HG03175 (cell line): Measurements from ENCODE around the gene IL24.
"Not testable (repeated sequence)": the region's sequence is repeated elsewhere in the genome, so short reads cannot be mapped to it uniquely, and the experiment has no call there.

Experiments used
- ATAC-seq: cut with Tn5 transposase; IDR thresholded peaks from one replicate; pipeline ENCODE4 v1.9.1; 2021; ENCODE audit warnings: mild to moderate bottlenecking, moderate library complexity; ENCODE audit not compliant: unreplicated experiment

The IL24 gene

GRCh38 chr1:206923961-206924557, 26.8 kb downstream of the IL24 start:
- ATAC-seq = not testable (repeated sequence)

DNA sequence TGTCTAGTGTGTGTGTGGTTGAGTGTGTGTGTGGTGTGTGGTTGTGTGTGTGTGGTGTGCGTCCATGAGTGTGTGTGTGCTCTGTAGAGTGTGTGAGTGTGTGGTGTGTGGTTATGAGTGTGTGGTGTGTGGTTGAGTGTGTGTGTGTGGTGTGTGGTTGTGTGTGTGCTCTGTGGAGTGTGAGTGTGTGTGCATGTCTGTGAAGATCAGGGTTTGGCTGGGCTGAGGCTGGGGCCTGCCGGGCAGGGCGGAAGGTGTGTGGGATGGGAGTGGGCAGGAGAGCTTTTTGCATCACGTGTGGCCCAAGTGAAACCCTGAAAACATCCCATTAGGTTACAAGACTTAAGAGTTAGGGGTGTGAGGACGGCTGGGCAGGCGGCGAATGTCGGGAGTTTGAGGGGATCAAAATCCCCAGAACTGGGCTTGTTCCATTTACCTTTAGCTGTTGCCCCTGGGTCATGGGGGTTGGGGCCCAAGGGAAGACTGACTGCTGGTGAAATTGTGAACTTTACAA, 27.4 kb downstream of the IL24 start:
- ATAC-seq = peak; percentile 19

DNA sequence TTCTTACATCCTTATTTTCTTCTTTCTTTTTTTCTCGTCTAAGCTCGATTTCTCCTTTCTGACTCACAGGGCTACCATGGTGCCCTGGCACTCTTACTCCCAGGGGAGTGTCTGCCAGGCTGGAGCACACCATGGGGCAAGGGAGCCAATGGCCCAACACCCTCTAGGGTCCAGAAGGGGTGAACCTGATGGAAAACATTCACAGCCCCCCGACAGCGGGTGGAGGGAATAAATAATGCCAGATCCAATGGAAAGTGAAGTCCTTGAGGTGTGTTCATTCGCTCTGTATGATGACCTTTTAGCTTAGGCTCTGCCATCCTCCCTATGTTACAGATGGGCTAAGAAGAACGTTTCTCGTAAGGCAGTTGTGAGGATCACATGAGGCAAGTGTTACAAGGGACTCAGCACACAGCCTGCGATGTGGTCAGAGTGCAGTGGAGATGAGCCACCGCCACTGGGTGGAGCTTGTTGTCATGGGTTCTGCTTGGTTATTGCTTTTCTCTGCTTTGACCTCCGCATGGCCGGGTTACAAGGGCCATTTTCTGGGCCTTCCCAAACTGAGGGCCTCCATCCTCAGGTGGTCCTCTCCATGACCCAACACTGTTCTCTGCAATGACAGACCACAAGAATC, 28.0 kb downstream of the IL24 start:
- peak; percentile 62 for ATAC-seq

DNA sequence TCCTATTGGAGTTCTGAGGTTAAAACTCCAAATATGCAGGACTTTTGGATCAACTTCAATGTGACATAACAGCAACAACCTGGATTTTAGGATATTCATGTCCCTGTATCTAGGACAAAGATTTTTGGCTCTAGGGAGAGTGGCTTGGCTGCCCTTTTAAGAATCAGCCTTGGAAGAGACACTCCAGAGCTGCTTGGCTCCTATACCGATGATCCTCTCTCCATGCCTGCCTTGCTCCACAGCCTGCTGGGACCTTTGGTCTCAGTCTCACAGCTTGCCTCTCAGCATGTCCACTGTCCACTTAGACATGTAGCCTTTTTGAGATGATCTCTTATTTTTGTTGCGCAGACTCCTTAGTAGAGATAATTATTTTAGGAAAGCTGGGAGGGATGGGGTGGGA, 29.0 kb downstream of the IL24 start:
- no peak for ATAC-seq

- no peak for ATAC-seq
Measured at GRCh38 chr1:206929524-206929923, 32.3 kb downstream of the IL24 start.

DNA sequence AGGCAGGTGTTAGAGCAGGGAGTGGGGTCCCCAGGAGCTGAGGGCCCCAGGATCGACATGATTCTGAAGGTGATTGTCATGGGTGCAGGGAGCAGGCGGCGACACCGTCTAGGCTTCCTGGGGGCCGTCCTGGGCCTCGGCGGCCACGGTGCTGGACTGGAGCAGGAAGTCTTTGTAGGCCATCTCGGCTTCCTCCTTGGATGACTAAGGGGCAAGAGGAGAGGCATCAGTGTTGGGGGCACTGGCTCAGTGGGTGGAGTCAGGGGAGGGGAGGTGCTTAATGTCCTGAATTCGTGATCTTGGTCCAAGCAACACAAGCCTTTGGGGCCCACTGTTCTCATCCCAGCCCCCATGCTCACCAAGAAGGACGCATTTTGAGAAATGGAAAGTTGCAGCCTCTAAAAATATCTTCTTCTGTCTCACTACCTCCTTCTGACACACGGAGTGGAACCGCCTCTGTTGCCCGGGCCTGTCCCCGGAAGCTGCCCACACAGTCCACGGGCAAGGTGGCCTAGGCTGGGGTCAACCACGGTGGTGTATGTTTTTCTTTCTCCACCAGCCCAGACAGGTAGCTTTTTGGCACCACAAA, 33.1 kb downstream of the IL24 start:
- ATAC-seq = peak; percentile 80

DNA sequence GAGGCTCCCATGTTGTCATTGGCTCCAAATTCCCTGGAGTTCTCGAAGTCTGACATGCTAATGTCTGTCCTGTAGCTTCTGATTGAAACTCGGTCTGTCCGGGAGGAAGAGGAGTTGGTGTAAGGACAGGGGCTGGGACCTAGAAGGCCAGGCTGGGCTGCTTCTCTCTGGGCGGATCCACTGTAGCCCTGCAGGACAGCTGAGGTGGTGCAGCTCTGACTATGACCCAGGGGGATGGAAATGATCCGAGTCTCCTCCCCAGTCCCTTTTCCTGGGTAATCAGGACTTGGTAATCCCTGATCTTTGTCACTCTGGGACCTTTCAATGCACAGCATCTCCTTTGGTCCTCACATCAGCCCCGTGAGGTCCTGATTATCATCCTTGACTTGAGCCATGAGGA, 34.5 kb downstream of the IL24 start:
- ATAC-seq = no peak

GRCh38 chr1:206932177-206932576, 34.9 kb downstream of the IL24 start:
- ATAC-seq = no peak

DNA sequence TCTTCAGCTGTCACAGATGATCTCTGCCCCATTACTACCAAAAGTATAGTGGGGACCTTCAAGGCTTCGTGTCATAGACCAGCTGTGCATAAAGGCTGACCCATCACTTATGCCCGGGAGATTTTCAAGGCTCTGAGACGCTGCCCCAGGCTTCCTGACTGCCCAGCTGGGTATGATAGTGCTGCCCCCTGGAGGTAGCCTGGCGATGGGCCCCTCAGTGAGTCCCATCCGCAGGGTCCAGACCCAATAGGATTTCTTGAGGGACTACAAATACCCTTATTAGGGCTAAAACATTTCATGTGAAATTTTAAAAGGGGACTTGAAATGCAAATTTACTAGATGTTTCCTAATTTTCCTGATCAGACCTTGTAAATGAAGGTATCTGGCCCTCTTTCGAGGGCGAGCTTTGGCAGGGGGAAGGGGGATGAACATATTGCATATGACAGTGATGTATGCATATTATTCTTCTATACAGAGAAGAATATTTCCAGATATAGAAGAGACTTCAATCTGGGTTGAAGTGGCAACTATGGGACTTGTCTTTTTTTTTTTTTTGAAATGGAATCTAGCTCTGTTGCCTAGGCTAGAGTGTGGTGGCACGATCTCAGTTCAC, 36.2 kb downstream of the IL24 start:
- no peak for ATAC-seq

- no peak for ATAC-seq
Measured at GRCh38 chr1:206935491-206936067, 38.3 kb downstream of the IL24 start.

DNA sequence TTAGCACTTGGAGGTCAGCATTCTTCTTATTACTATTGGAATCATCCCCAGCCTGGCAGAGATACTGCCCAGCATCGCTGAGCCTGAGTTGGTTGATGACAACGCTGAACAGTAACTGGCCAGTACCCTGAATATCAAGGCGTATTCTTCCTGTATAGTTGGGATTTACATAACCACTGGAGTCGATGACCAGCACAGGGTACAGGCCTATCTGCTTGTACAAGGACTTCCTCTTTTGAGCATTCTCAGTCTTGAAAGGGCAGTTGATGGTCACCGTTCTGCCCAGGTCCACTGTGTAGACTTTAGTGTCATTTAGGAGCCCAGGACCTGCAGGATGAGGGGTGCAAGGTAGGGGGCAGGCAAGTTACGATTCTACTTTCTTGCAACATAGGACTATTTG, 40.2 kb downstream of the IL24 start:
- ATAC-seq = no peak

GRCh38 chr1:206939131-206939530, 41.9 kb downstream of the IL24 start:
- no peak for ATAC-seq

GRCh38 chr1:206939841-206940587, 42.8 kb downstream of the IL24 start:
- ATAC-seq = no peak

DNA sequence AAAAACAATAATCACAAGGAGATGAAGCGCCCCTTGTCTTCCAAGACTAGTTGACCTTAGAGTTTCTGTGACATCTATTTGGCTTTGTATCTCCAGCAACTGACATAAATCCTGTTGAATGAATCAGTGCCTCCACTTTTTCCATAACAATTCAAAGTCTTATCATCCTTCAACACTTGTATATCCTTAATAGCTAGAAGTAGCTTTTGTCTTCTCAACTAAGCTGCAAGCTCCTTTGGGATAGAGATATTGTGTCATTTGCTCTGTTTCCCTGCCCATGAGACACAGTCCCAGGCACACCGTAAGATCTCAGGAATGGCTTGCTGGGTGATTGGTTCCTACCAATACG, 43.3 kb downstream of the IL24 start:
- no peak for ATAC-seq

DNA sequence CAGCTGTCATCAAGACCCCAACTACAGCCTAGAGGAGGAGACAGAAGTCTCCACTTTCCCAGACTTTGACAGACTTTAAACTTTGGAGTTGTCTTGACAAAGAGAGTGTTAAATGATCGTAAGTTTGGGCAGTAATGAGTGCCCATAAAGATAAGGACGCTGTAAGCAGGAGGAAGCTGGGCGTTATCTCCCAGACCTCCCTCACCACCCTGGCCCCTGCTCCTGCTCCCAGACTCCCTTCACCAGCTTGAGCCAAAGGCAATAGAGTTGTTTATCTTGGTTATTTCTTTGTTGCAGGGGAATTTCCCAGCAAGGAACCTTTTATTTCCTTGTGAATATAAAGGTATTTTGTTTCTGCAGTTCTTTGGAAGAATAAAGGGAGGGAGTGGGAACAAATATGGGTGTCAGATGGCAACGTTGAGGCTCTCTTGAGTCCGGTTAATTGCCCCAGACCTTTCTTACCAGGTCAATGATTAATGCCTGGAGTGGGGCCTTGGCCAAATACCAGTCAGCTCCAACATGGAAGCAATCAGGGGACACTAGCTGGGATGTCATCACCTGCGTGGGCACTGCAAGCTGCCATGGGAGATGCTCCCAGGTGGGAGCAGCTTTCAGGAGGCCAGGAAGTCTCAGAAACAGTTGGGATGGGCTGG, 44.6 kb downstream of the IL24 start:
- no peak for ATAC-seq

DNA sequence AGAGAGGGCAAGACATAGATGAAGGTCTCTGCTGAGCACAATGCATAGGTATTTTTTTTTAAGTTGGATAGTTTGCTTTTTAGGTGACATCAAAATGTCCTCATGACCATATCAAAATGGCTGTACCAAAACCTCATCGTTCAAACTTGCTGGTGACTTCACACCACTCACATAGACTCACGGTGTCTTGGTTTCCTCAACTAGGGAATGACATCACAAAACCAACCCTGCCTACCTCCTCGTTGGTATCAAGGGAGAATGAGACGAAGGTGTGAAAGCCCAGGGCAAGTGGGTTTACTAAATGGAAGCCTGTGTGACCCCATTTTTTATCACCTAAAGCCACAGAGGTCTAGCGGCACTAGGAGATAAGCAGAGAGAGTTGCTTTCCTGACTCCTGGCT, 47.5 kb downstream of the IL24 start:
- no peak for ATAC-seq

DNA sequence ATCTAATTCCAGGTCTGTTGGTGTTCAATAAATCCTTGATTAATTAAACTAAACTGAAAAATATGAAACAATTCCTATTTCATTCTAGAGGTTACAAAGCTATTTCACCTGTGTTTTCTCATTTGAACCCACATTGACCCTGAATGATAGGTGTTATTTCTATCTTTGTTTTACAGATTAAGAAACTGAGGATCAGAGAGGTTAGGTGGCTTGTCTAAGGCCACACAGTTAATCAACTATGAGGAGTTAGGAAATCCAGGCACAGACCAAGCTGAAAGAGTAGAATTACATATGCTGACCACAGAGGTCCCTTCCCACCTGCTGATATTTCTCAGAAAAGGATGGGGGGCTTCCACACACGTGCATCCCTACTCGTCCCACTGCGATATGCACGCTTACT, 48.5 kb downstream of the IL24 start:
- ATAC-seq = no peak

- no peak for ATAC-seq
Measured at GRCh38 chr1:206946261-206946660, 49.0 kb downstream of the IL24 start, which contains the start of gene PIGR. Gene PIGR, minus strand, starts transcription at chr1:206946466. Its CDS starts 5,935 bp downstream, at chr1:206940531.

DNA sequence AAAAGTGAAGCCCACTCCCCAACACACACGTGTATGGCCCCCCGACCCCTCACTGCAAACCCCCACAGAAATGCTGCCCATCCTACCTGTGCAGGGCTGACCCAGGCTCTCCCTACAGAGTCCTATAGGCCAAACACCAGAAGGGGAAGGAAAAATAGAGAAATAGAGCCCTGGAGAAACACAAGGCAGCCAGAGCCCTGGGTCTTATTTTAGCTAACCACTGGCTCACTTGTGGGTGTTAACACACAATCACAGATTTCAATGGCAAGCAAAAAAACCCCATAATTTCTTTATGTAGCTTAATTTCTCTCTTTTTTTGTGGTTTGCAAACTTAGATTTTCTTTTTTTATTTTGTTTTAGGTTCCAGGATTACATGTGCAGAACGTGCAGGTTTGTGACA, 50.0 kb downstream of the IL24 start:
- no peak for ATAC-seq

GRCh38 chr1:206949208-206949607, 52.0 kb downstream of the IL24 start:
- no peak for ATAC-seq
